ENCODE measurements around the gene SMIM24. TPM values are rescaled to one million over a fixed set of nuclear protein-coding genes. Genes with fewer than 3 reads are reported as not detected.

Gene SMIM24
- total RNA-seq, 2 experiments from 2014 or later: 1.6 to 3.8 TPM

GRCh38 chr19:3518659-3519058, 38.3 kb upstream of the SMIM24 start:
- TF ChIP-seq CTCF (IDR thresholded peaks at IDR 0.05): no peak
- H3K36me3 Mint-ChIP-seq (ENCODE audit: low read depth): no peaks in the 10 kb centered on the region
- H3K4me3 Mint-ChIP-seq: no peak overlapping the region
- ChIA-PET POLR2A (interaction anchor here (1.5 kb wide), 1 partner anchor 90 kb away, joined by 3 read pairs; no protein-coding TSS in a partner anchor), CTCF (interaction anchor here (1.6 kb wide), 1 partner anchor 27 kb away, joined by 9 read pairs; no protein-coding TSS in a partner anchor)
- H3K27me3 Mint-ChIP-seq: no peaks in the 10 kb centered on the region
- intact Hi-C loops (cut with micrococcal nuclease): no loop called here
- H3K9me3 Mint-ChIP-seq: no peaks in the 10 kb centered on the region
- DNase-seq (no peak), ATAC-seq (no peak)
- peaks cover 34% of the 10 kb centered on the region for H3K4me1 Mint-ChIP-seq (ENCODE audit: low read depth)
- H3K27ac Mint-ChIP-seq: no peak overlapping the region

GRCh38 chr19:3518255-3518654, 37.9 kb upstream of the SMIM24 start:
- no peaks in the 10 kb centered on the region for H3K27me3 Mint-ChIP-seq
- H3K4me3 Mint-ChIP-seq: no peak overlapping the region
- ATAC-seq (no peak), DNase-seq (no peak)
- H3K4me1 Mint-ChIP-seq (ENCODE audit: low read depth): peaks cover 35% of the 10 kb centered on the region
- ChIA-PET CTCF (interaction anchor here (1.6 kb wide), 1 partner anchor 27 kb away, joined by 9 read pairs; no protein-coding TSS in a partner anchor), POLR2A (interaction anchor here (0.6 to 1.5 kb wide), 2 partner anchors 91 to 804 kb away, joined by 3 to 6 read pairs; no protein-coding TSS in a partner anchor)
- H3K27ac Mint-ChIP-seq: no peak overlapping the region
- H3K36me3 Mint-ChIP-seq (ENCODE audit: low read depth): no peaks in the 10 kb centered on the region
- no peaks in the 10 kb centered on the region for H3K9me3 Mint-ChIP-seq
- intact Hi-C loops (cut with micrococcal nuclease): no loop called here
- TF ChIP-seq CTCF (IDR thresholded peaks at IDR 0.05): no peak

GRCh38 chr19:3517638-3518037, 37.3 kb upstream of the SMIM24 start:
- POLR2A ChIA-PET: interaction anchor here (1.5 kb wide), 1 partner anchor 91 kb away, joined by 3 read pairs; no protein-coding TSS in a partner anchor
- intact Hi-C loops (cut with micrococcal nuclease): no loop called here

GRCh38 chr19:3516675-3517207, 36.4 kb upstream of the SMIM24 start:
- no peaks in the 10 kb centered on the region for H3K9me3 Mint-ChIP-seq
- no peak for TF ChIP-seq CTCF (IDR thresholded peaks at IDR 0.05)
- peak overlapping the region; percentile 42 for H3K27ac Mint-ChIP-seq
- DNase-seq (peak; percentile 72), ATAC-seq (peak; percentile 74)
- no peaks in the 10 kb centered on the region for H3K27me3 Mint-ChIP-seq
- POLR2A ChIA-PET: no interaction called here
- CTCF ChIA-PET: interaction anchor here (1.1 kb wide), 1 partner anchor 17 kb away, joined by 3 read pairs; no protein-coding TSS in a partner anchor
- no peak overlapping the region for H3K4me3 Mint-ChIP-seq
- peaks cover 39% of the 10 kb centered on the region for H3K4me1 Mint-ChIP-seq (ENCODE audit: low read depth)
- no peaks in the 10 kb centered on the region for H3K36me3 Mint-ChIP-seq (ENCODE audit: low read depth)
- intact Hi-C loops (cut with micrococcal nuclease): no loop called here

More at GRCh38 chr19:3517638-3518037, 37.3 kb upstream of the SMIM24 start:
- CTCF ChIA-PET: interaction anchor here (1.1 to 1.6 kb wide), 2 partner anchors 18 to 28 kb away, joined by 3 to 9 read pairs; no protein-coding TSS in a partner anchor
- Mint-ChIP-seq H3K9me3 (no peaks in the 10 kb centered on the region), H3K27ac (no peak overlapping the region), H3K4me1 (ENCODE audit: low read depth) (peaks cover 35% of the 10 kb centered on the region), H3K27me3 (no peaks in the 10 kb centered on the region), H3K36me3 (ENCODE audit: low read depth) (no peaks in the 10 kb centered on the region), H3K4me3 (no peak overlapping the region)
- no peak for TF ChIP-seq CTCF (IDR thresholded peaks at IDR 0.05)
- DNase-seq (no peak), ATAC-seq (no peak)

- DNase-seq (no peak), ATAC-seq (no peak)
- CTCF ChIA-PET: no interaction called here
- no peaks in the 10 kb centered on the region for H3K36me3 Mint-ChIP-seq (ENCODE audit: low read depth)
- POLR2A ChIA-PET: interaction anchor here (0.9 kb wide), 1 partner anchor 10 kb away, joined by 3 read pairs; the partner anchor contains the start of gene FZR1
- H3K4me3 Mint-ChIP-seq: no peak overlapping the region
- peaks cover 40% of the 10 kb centered on the region for H3K4me1 Mint-ChIP-seq (ENCODE audit: low read depth)
- H3K27me3 Mint-ChIP-seq: no peaks in the 10 kb centered on the region
- TF ChIP-seq CTCF (IDR thresholded peaks at IDR 0.05): no peak
- no peaks in the 10 kb centered on the region for H3K9me3 Mint-ChIP-seq
- peak overlapping the region; percentile 13 for H3K27ac Mint-ChIP-seq
- intact Hi-C loops (cut with micrococcal nuclease): no loop called here
Observed at GRCh38 chr19:3515891-3516422, 35.6 kb upstream of the SMIM24 start.

Data from activated CD8-positive, alpha-beta T cell treated with anti-CD3 and anti-CD28 coated beads for 36 hours (primary cell).